ENCODE data around the gene OTULIN. TPM values are rescaled to one million over a fixed set of nuclear protein-coding genes. Genes with fewer than 3 reads are reported as not detected.

Gene OTULIN
- total RNA-seq, 1 experiment from 2014 or later: 10.6 TPM

GRCh38 chr5:14728459-14728938 is 64.0 kb downstream of the OTULIN start:
- no peak for DNase-seq (ENCODE audit: low read depth)
- in situ Hi-C loops (cut with HindIII; ENCODE audit: low pct_unique_long_range_greater_than_20kb, low sequenced_read_pairs): no loop called here

DNA sequence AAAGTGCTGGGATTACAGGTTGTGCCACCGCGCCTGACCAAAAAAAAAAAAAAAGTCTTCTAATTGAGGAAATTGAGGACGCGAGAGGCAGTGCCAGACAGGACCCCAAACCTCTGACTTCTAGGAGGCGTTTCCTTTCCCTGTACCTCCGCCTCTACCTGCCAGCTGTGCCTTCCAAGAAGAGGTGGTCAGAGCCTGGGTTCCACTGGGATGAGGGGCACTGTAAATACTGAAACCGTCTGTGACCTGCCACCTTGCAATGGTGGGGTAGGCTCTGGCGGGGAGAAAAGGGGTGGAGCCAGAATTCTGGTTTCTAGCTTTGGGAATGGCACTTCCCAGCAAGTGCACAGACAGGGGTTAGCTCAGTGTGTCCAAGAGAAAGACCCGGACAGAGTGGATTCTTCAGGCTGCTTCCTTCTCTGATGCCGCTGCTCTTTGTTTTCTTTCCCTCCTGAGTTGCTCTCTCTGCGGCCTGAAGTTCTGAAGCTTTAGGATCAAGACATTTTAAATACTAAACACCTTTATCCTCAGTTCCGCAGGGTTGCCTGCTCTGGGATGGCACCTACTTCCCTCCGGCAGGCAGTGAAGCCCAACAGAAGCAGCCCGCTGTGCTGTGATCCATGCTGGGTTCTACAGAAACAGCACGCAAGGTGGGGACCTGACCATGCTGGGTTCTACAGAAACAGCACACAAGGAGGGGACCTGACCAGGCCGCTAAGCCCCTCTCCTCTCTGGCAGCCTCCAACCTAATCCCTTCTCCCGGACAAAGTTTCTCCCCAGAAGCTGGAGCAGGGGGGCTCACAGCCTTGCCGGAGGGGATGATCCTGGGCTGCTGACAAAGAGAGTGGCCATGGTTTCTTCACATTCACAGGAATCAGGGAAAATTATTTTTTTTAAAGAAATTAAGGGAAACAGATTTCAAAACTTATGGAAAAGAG is 65.2 kb downstream of the OTULIN start:
- no peak for DNase-seq (ENCODE audit: low read depth)
- in situ Hi-C loops (cut with HindIII; ENCODE audit: low pct_unique_long_range_greater_than_20kb, low sequenced_read_pairs): no loop called here

GRCh38 chr5:14730466-14730865 is 65.9 kb downstream of the OTULIN start:
- in situ Hi-C loops (cut with HindIII; ENCODE audit: low pct_unique_long_range_greater_than_20kb, low sequenced_read_pairs): no loop called here
- DNase-seq (ENCODE audit: low read depth): no peak

DNA sequence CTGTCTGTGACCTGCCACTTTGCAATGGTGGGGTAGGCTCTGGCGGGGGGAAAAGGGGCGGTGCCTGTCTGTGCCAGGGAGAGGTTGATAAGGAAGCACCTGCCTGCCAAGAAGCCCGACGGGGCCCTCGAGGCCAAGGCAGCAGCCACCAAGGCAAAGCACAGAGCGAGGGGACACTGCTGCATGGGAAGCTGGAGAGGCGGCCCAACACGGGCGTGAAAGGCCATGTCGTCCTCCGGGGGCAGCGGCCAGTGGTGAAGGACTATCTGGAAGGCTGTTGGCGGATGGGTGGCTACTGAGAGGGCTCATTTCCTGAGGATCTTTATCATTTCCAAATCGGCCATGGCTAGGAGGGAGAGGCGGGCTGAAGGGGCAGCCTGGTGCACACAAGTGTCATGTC is 66.4 kb downstream of the OTULIN start:
- no peak for DNase-seq (ENCODE audit: low read depth)
- in situ Hi-C loops (cut with HindIII; ENCODE audit: low pct_unique_long_range_greater_than_20kb, low sequenced_read_pairs): no loop called here

DNA sequence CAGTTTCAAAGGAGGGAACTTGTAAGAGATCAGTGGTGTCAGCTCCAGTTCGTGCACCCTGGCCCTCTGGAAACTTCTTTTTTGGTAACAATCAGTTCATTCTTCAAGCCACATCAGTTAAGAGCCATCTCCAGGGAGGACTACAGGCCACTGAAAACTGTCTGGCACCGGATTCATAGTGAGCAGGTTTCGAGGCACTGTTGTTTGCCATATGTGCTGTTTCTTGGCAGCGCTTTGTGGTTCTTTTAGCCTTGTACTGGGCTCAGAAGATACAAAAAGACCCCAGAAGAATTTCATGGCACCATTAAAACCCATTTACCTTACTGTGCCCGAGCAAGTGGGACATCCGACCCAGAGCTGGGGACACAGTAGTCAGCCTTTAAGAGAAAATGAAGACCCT is 68.5 kb downstream of the OTULIN start:
- DNase-seq (ENCODE audit: low read depth): no peak
- in situ Hi-C loops (cut with HindIII; ENCODE audit: low pct_unique_long_range_greater_than_20kb, low sequenced_read_pairs): no loop called here

GRCh38 chr5:14733661-14734060 is 69.1 kb downstream of the OTULIN start:
- no peak for DNase-seq (ENCODE audit: low read depth)
- in situ Hi-C loops (cut with HindIII; ENCODE audit: low pct_unique_long_range_greater_than_20kb, low sequenced_read_pairs): no loop called here

DNA sequence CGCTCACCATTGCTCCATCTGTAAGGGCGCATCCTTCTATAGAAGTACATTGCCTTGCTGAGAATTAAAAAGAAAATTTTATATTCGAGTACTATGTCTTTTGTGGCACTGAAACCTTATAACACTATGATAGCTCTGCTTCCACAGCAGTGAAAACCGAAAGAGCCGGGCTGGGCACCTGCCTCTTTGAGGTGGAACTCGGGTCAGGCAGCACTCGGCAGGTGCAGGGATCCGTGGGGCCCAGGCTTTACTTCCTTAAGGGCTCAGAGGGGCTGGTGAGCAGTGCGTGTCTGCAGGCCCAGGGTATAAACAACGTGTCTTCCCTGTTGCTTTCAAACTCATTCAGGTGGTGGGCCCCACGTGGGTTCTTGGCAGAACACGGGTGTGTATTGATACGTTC is 69.9 kb downstream of the OTULIN start:
- in situ Hi-C loops (cut with HindIII; ENCODE audit: low pct_unique_long_range_greater_than_20kb, low sequenced_read_pairs): no loop called here

GRCh38 chr5:14735944-14736343 is 71.4 kb downstream of the OTULIN start:
- in situ Hi-C loops (cut with HindIII; ENCODE audit: low pct_unique_long_range_greater_than_20kb, low sequenced_read_pairs): no loop called here
- no peak for DNase-seq (ENCODE audit: low read depth)

More for the DNA sequence above, 69.9 kb downstream of the OTULIN start:
- no peak for DNase-seq (ENCODE audit: low read depth)

DNA sequence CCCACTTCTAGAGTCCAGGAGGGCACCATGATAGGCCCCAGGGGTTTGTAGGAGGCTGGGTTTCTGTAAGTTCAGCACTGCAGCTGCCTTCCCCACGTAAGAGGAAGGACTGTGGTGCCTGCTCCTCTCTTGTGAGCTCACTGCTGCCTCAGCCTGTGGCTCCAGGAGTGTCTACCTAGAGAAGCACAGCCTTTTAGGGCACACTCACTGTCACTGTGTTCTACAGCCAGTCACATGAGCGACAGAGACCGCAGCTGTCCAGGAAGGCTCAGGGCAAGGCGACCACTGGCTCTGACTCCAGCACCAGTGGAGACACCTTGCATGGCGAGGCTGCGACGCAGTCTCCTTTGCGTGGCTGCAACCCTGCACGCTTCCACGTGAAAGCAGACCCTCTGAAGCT is 72.8 kb downstream of the OTULIN start:
- in situ Hi-C loops (cut with HindIII; ENCODE audit: low pct_unique_long_range_greater_than_20kb, low sequenced_read_pairs): no loop called here
- no peak for DNase-seq (ENCODE audit: low read depth)

- in situ Hi-C loops (cut with HindIII; ENCODE audit: low pct_unique_long_range_greater_than_20kb, low sequenced_read_pairs): no loop called here
- no peak for DNase-seq (ENCODE audit: low read depth)
Measured at GRCh38 chr5:14738050-14738449, 73.5 kb downstream of the OTULIN start.

- no peak for DNase-seq (ENCODE audit: low read depth)
- in situ Hi-C loops (cut with HindIII; ENCODE audit: low pct_unique_long_range_greater_than_20kb, low sequenced_read_pairs): no loop called here
Measured at GRCh38 chr5:14739538-14739937, 75.0 kb downstream of the OTULIN start.

DNA sequence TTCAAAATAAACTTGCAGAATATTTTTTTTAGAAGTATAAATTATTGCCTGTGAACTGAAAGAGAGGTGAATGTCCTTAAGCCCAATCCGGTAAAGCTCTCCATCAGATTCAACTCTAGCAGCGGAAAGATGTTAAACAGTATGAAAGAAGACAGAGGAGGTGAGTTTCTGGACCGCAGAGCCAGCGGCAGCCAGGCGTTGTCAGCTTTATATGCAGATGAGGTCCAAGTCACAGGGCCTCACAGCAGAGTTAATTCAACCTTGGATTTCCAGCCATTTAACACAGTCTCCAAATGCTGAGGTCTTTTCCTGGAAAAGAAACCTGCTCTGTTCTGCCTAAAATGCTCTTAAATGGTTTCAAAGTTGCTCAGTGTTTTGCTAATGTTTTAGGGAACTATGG is 75.5 kb downstream of the OTULIN start:
- in situ Hi-C loops (cut with HindIII; ENCODE audit: low pct_unique_long_range_greater_than_20kb, low sequenced_read_pairs): no loop called here

GRCh38 chr5:14741131-14741530 is 76.6 kb downstream of the OTULIN start:
- DNase-seq (ENCODE audit: low read depth): no peak
- in situ Hi-C loops (cut with HindIII; ENCODE audit: low pct_unique_long_range_greater_than_20kb, low sequenced_read_pairs): no loop called here

More for the DNA sequence above, 75.5 kb downstream of the OTULIN start:
- DNase-seq (ENCODE audit: low read depth): no peak

- in situ Hi-C loops (cut with HindIII; ENCODE audit: low pct_unique_long_range_greater_than_20kb, low sequenced_read_pairs): no loop called here
- DNase-seq (ENCODE audit: low read depth): no peak
Measured at GRCh38 chr5:14741801-14742440, 77.4 kb downstream of the OTULIN start.

- DNase-seq (ENCODE audit: low read depth): no peak
- in situ Hi-C loops (cut with HindIII; ENCODE audit: low pct_unique_long_range_greater_than_20kb, low sequenced_read_pairs): no loop called here
Measured at GRCh38 chr5:14742498-14742897, 78.0 kb downstream of the OTULIN start.

- in situ Hi-C loops (cut with HindIII; ENCODE audit: low pct_unique_long_range_greater_than_20kb, low sequenced_read_pairs): no loop called here
- no peak for DNase-seq (ENCODE audit: low read depth)
Measured at GRCh38 chr5:14743601-14744295, 79.2 kb downstream of the OTULIN start.

DNA sequence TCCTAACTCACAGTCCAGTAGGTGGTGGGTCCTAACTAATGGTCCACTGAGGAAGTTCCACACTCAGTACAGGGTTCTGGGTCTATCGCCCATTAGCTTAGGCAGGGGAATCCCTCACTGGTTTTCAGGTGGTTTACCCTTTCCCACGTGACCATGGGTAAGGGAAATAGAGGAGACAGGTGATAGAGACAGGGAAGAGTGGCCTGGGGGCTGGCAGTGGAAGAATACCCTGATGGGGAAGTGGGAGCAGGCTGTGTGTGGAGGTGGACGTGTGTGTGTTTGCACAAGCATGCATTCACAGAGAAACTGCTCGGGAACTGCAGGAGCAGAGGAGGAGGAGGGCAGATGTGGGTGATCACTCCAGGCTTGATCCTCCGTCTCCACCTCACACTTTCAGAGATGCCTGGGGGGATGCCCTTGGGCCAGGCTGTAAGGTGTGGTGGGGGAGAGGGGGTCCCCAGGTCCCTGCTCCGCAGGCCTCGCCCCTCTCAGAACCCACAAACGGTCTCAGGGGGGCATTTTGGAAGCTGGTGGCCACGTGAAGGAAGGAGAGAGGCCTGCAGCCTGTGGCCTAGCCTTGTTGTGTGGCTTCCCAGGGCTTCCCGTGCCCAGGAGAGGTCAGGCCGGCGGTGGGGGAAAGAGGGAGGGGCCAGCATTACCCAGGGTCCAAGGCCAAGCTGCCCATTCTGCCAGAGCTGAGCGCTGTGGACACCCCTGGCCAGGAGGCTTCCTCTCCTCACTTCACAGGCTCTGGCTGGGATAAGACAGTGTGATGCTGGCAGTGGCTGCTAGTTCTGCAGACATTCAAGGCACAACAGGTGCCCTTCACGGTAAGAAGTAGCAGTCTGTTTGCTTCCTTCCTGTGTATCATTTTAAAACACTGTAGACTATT is 80.0 kb downstream of the OTULIN start:
- no peak for DNase-seq (ENCODE audit: low read depth)
- in situ Hi-C loops (cut with HindIII; ENCODE audit: low pct_unique_long_range_greater_than_20kb, low sequenced_read_pairs): no loop called here

- DNase-seq (ENCODE audit: low read depth): no peak
- in situ Hi-C loops (cut with HindIII; ENCODE audit: low pct_unique_long_range_greater_than_20kb, low sequenced_read_pairs): no loop called here
Measured at GRCh38 chr5:14745188-14745563, 80.7 kb downstream of the OTULIN start.
